H9 (cell line): ENCODE results near the gene VAPA. TPM values are rescaled to one million over a fixed set of nuclear protein-coding genes. Genes with fewer than 3 reads are reported as not detected.

ENCODE experiments used
- DNase-seq: peaks from one replicate; pipeline ENCODE4 v3.0.0-alpha.2; 2017
- H2AFZ ChIP-seq: one replicate; pipeline ENCODE4 v1.6.1; 2013; ENCODE audit warnings: mild to moderate bottlenecking, low read length, control low read depth, moderate library complexity
- H2AK5ac ChIP-seq: 2 replicates; pipeline ENCODE4 v1.6.1; 2013; ENCODE audit warnings: low read length, control low read depth, mixed read lengths; ENCODE audit not compliant: insufficient read length
- H2BK120ac ChIP-seq: one replicate; pipeline ENCODE4 v1.6.1; 2013; ENCODE audit warnings: low read depth, mild to moderate bottlenecking, low read length, control low read depth, inconsistent platforms; ENCODE audit not compliant: poor library complexity, severe bottlenecking
- H2BK12ac ChIP-seq: 2 replicates; pipeline ENCODE4 v1.6.1; 2013; ENCODE audit warnings: low read length, control low read depth, mixed read lengths, low read depth; ENCODE audit not compliant: insufficient read length
- H2BK15ac ChIP-seq: 2 replicates; pipeline ENCODE4 v1.6.1; 2013; ENCODE audit warnings: low read depth, low read length, control low read depth
- H2BK20ac ChIP-seq: one replicate; pipeline ENCODE4 v1.6.1; 2013; ENCODE audit warnings: low read depth, mild to moderate bottlenecking, low read length, control low read depth, inconsistent platforms; ENCODE audit not compliant: poor library complexity, severe bottlenecking
- H2BK5ac ChIP-seq: 2 replicates; pipeline ENCODE4 v1.6.1; 2013; ENCODE audit warnings: low read length, control low read depth, mixed read lengths; ENCODE audit not compliant: insufficient read length
- H3K14ac ChIP-seq: 2 replicates; pipeline ENCODE4 v1.6.1; 2013; ENCODE audit warnings: low read length, control low read depth; ENCODE audit not compliant: insufficient read depth
- H3K18ac ChIP-seq: 2 replicates; pipeline ENCODE4 v1.6.1; 2013; ENCODE audit warnings: low read depth, mild to moderate bottlenecking, mixed read lengths, low read length, control low read depth; ENCODE audit not compliant: insufficient read length
- H3K23ac ChIP-seq: 2 replicates; pipeline ENCODE4 v1.6.1; 2013; ENCODE audit warnings: low read length, control low read depth, mixed read lengths, low read depth; ENCODE audit not compliant: insufficient read length
- H3K23me2 ChIP-seq: 2 replicates; pipeline ENCODE4 v1.6.1; 2013; ENCODE audit warnings: low read depth, mild to moderate bottlenecking, mixed read lengths, low read length, control low read depth; ENCODE audit not compliant: insufficient read length, poor library complexity, severe bottlenecking
- H3K27ac ChIP-seq: 2 replicates; pipeline ENCODE4 v1.5.1; 2013; ENCODE audit warnings: low read length, control low read depth, mixed read lengths, low read depth; ENCODE audit not compliant: insufficient read length
- H3K27me3 ChIP-seq: 2 replicates; pipeline ENCODE4 v1.6.1; 2013; ENCODE audit warnings: low read length, control low read depth, inconsistent platforms; ENCODE audit not compliant: insufficient read depth
- H3K4ac ChIP-seq: 2 replicates; pipeline ENCODE4 v1.6.1; 2013; ENCODE audit warnings: low read depth, mild to moderate bottlenecking, control low read depth, inconsistent platforms, low read length, moderate library complexity
- H3K4me1 ChIP-seq: 2 replicates; pipeline ENCODE4 v1.6.1; 2013; ENCODE audit warnings: low read length, control low read depth, inconsistent platforms; ENCODE audit not compliant: insufficient read depth
- H3K4me2 ChIP-seq: 2 replicates; pipeline ENCODE4 v1.6.1; 2013; ENCODE audit warnings: low read length, control low read depth, mixed read lengths; ENCODE audit not compliant: insufficient read length, insufficient read depth
- H3K56ac ChIP-seq: 2 replicates; pipeline ENCODE4 v1.6.1; 2013; ENCODE audit warnings: low read depth, mild to moderate bottlenecking, mixed read lengths, low read length, control low read depth; ENCODE audit not compliant: insufficient read length
- H3K79me1 ChIP-seq: 2 replicates; pipeline ENCODE4 v1.6.1; 2013; ENCODE audit warnings: low read depth, mild to moderate bottlenecking, moderate library complexity, low read length, control low read depth, inconsistent platforms; ENCODE audit not compliant: insufficient read depth, poor library complexity, severe bottlenecking
- H3K79me2 ChIP-seq: 2 replicates; pipeline ENCODE4 v1.6.1; 2013; ENCODE audit warnings: low read length, control low read depth, inconsistent platforms; ENCODE audit not compliant: insufficient read depth
- H3K9ac ChIP-seq: 2 replicates; pipeline ENCODE4 v1.6.1; 2013; ENCODE audit warnings: low read length, control low read depth, mixed read lengths; ENCODE audit not compliant: insufficient read length; ENCODE audit errors: extremely low read depth
- H3K9me3 ChIP-seq: one replicate; pipeline ENCODE4 v1.6.1; 2013; ENCODE audit warnings: low read depth, low read length, inconsistent platforms; ENCODE audit not compliant: control insufficient read depth
- H3T11ph ChIP-seq: one replicate; pipeline ENCODE4 v1.6.1; 2013; ENCODE audit warnings: mild to moderate bottlenecking, low read length, control low read depth, inconsistent platforms
- H4K20me1 ChIP-seq: one replicate; pipeline ENCODE4 v1.6.1; 2013; ENCODE audit not compliant: control insufficient read depth, insufficient read length, insufficient read depth
- H4K5ac ChIP-seq: 2 replicates; pipeline ENCODE4 v1.6.1; 2013; ENCODE audit warnings: low read depth, mild to moderate bottlenecking, mixed read lengths, low read length, control low read depth; ENCODE audit not compliant: insufficient read length
- H4K8ac ChIP-seq: replicated peaks from 2 replicates; pipeline ENCODE4 v1.6.1; 2013; ENCODE audit warnings: low read length, control low read depth, mixed read lengths, low read depth; ENCODE audit not compliant: insufficient read length
- H4K91ac ChIP-seq: 2 replicates; pipeline ENCODE4 v1.6.1; 2013; ENCODE audit warnings: low read depth, mild to moderate bottlenecking, moderate library complexity, mixed read lengths, low read length, control low read depth; ENCODE audit not compliant: insufficient read length
- H3K27ac Mint-ChIP-seq, 3 experiments: 2 replicates in 2 of 3; 3 replicates in 1 of 3; pipeline ENCODE4 v1.8.0; 2020 to 2021; ENCODE audit warnings: mixed read lengths in 3 of 3, mild to moderate bottlenecking in 1 of 3, moderate library complexity in 1 of 3
- H3K27me3 Mint-ChIP-seq: 2 replicates; pipeline ENCODE4 v1.8.0; 2021; ENCODE audit warnings: low read depth, mild to moderate bottlenecking, moderate library complexity, mixed read lengths
- H3K36me3 Mint-ChIP-seq, 3 experiments: 2 replicates in 2 of 3; 3 replicates in 1 of 3; pipeline ENCODE4 v1.8.0; 2020 to 2021; ENCODE audit warnings: low read depth in 3 of 3, mixed read lengths in 3 of 3; ENCODE audit not compliant: insufficient read depth in 1 of 3
- H3K4me1 Mint-ChIP-seq, 2 experiments: 2 replicates each; pipeline ENCODE4 v1.8.0; 2020; ENCODE audit warnings: mixed read lengths in 2 of 2
- H3K4me3 Mint-ChIP-seq, 2 experiments: 2 replicates in 1 of 2; 3 replicates in 1 of 2; pipeline ENCODE4 v1.8.0; 2020 to 2021; ENCODE audit warnings: mild to moderate bottlenecking in 2 of 2, mixed read lengths in 2 of 2, moderate library complexity in 1 of 2
- H3K9me3 Mint-ChIP-seq, 2 experiments: 2 replicates in 1 of 2; 3 replicates in 1 of 2; pipeline ENCODE4 v1.8.0; 2020; ENCODE audit warnings: mild to moderate bottlenecking in 2 of 2, mixed read lengths in 2 of 2, moderate library complexity in 1 of 2
- CTCF ChIP-seq: fragments of 200-600 bp; sonication (generic); conservative IDR thresholded peaks from 3 replicates; pipeline ENCODE4 v1.8.0; 2021; ENCODE audit warnings: antibody characterized with exemption, mild to moderate bottlenecking
- WGBS: extraction: QIAGEN DNeasy Blood & Tissue Kit; methylation state at CpG from one replicate; pipeline ENCODE4 v1.1.7; 2013; ENCODE audit warnings: missing lambda C conversion rate, low lambda C conversion rate, mixed read lengths; ENCODE audit not compliant: insufficient read length; ENCODE audit errors: extremely low coverage; 5-methylcytosine and 5-hydroxymethylcytosine counted together
- total RNA-seq: library from RNA; stranded (reverse); gene quantifications from 2 replicates; pipeline ENCODE4 v1.2.1, GENCODE V29; 2021

Gene VAPA
- total RNA-seq, 1 experiment from 2014 or later, result 141 TPM

- Histone ChIP-seq H3K9me3 (no peaks in the 10 kb centered on the region), H2BK120ac (no peak overlapping the region), H3K23me2 (no peaks in the 10 kb centered on the region), H2BK15ac (no peak overlapping the region), H3K4me1 (no peaks in the 10 kb centered on the region), H3K9ac (no peak overlapping the region), H3K4ac (no peak overlapping the region), H2AFZ (no peak overlapping the region), H2BK20ac (no peak overlapping the region), H3K23ac (no peak overlapping the region), H2BK12ac (no peak overlapping the region), H3K4me2 (no peak overlapping the region), H3T11ph (no peak overlapping the region), H4K8ac (no peak overlapping the region), H4K5ac (no peak overlapping the region), H4K91ac (no peak overlapping the region), H3K14ac (no peak overlapping the region), H3K79me1 (no peaks in the 10 kb centered on the region), H2AK5ac (no peak overlapping the region), H3K18ac (no peak overlapping the region), H2BK5ac (no peak overlapping the region), H3K56ac (no peak overlapping the region), H3K79me2 (no peaks in the 10 kb centered on the region), H4K20me1 (peaks cover 4% of the 10 kb centered on the region), H3K27ac (no peak overlapping the region), H3K27me3 (no peaks in the 10 kb centered on the region)
- peaks cover 2% of the 10 kb centered on the region for H3K27me3 Mint-ChIP-seq
- no CpG with 5 or more reads among the region's 2 CpGs for WGBS
- no peak for DNase-seq
- peaks cover 0 to 5% (median 4%) of the 10 kb centered on the region in 3 experiments; a peak in 4 of 7 replicates for H3K36me3 Mint-ChIP-seq
- no peak overlapping the region for H3K27ac Mint-ChIP-seq
- peaks cover 8 to 11% of the 10 kb centered on the region in 2 experiments for H3K9me3 Mint-ChIP-seq
- H3K4me3 Mint-ChIP-seq, result no peak overlapping the region
- no peaks in the 10 kb centered on the region for H3K4me1 Mint-ChIP-seq
- TF ChIP-seq CTCF, result no peak
Observed at GRCh38 chr18:9998330-9998729, 84.5 kb downstream of the VAPA start.
